ENCODE results near the gene PRR18. TPM values are rescaled to one million over a fixed set of nuclear protein-coding genes. Genes with fewer than 3 reads are reported as not detected.

PRR18 gene
- total and polyA plus RNA-seq, 2 of the 13 experiments (the other 11 are each of a cell fraction or from before 2014, with no cell fraction given) = 0.04 TPM

- TF ChIP-seq ZNF326 (CRISPR knock-in tag; IDR thresholded peaks at IDR 0.05; ENCODE audit: borderline replicate concordance) (no peak), TP53 (CRISPR knock-in tag; conservative IDR thresholded peaks at IDR 0.05) (no peak), FOXO1 (CRISPR knock-in tag; IDR thresholded peaks at IDR 0.05) (no peak), HNF4G (IDR thresholded peaks at IDR 0.05; ENCODE audit: borderline replicate concordance, low read depth, low read length) (peak; percentile 57; the same call in 1 of the 2 replicates), HNF4G (CRISPR knock-in tag; IDR thresholded peaks at IDR 0.05; ENCODE audit: borderline replicate concordance, low read depth) (no peak), ZNF670 (CRISPR knock-in tag; IDR thresholded peaks at IDR 0.05; ENCODE audit: borderline replicate concordance) (no peak), ZNF597 (CRISPR knock-in tag; IDR thresholded peaks at IDR 0.05) (no peak), HNF4A (CRISPR knock-in tag; IDR thresholded peaks at IDR 0.05) (peak; percentile 65), ZNF350 (CRISPR knock-in tag; IDR thresholded peaks at IDR 0.05; ENCODE audit: borderline replicate concordance, low read depth) (no peak), TFAP4 (IDR thresholded peaks at IDR 0.05; ENCODE audit: borderline replicate concordance, low read depth) (peak; percentile 63), MYPOP (CRISPR knock-in tag; IDR thresholded peaks at IDR 0.05) (no peak), ZNF337 (CRISPR knock-in tag; IDR thresholded peaks at IDR 0.05; ENCODE audit: borderline replicate concordance, low read depth) (no peak), SMARCC2 (IDR thresholded peaks at IDR 0.05) (no peak), GLMP (CRISPR knock-in tag; IDR thresholded peaks at IDR 0.05; ENCODE audit: borderline replicate concordance) (no peak), RAD21 (CRISPR knock-in tag; IDR thresholded peaks at IDR 0.05) (no peak), DR1 (CRISPR knock-in tag; IDR thresholded peaks at IDR 0.05) (no peak), PTBP1 (IDR thresholded peaks at IDR 0.05; ENCODE audit: low read depth, low read length, poor library complexity, severe bottlenecking) (no peak), ZNF598 (CRISPR knock-in tag; IDR thresholded peaks at IDR 0.05; ENCODE audit: borderline replicate concordance) (no peak), FOXC1 (CRISPR knock-in tag; IDR thresholded peaks at IDR 0.05; ENCODE audit: borderline replicate concordance) (no peak), HOMEZ (CRISPR knock-in tag; IDR thresholded peaks at IDR 0.05; ENCODE audit: low read depth) (0 out of 2 replicates have a peak, but pooled peaks have one; percentile 7), POGZ (CRISPR knock-in tag; IDR thresholded peaks at IDR 0.05) (peak; percentile 48; the same call in 1 of the 2 replicates)
- TF ChIP-seq, protein P1, sequence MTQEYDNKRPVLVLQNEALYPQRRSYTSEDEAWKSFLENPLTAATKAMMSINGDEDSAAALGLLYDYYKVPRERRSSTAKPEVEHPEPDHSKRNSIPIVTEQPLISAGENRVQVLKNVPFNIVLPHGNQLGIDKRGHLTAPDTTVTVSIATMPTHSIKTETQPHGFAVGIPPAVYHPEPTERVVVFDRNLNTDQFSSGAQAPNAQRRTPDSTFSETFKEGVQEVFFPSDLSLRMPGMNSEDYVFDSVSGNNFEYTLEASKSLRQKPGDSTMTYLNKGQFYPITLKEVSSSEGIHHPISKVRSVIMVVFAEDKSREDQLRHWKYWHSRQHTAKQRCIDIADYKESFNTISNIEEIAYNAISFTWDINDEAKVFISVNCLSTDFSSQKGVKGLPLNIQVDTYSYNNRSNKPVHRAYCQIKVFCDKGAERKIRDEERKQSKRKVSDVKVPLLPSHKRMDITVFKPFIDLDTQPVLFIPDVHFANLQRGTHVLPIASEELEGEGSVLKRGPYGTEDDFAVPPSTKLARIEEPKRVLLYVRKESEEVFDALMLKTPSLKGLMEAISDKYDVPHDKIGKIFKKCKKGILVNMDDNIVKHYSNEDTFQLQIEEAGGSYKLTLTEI (CRISPR knock-in tag; conservative IDR thresholded peaks at IDR 0.05) = no peak
Observed at GRCh38 chr6:166348305-166348949, 40.2 kb upstream of the PRR18 start (continued).

Data from HepG2 (cell line).